Stimulated activated naive CD4-positive, alpha-beta T cell treated with Interleukin-2 at 50 U/mL for 16 hours (primary cell): ENCODE data around the gene CLIC4.
"Not testable (repeated sequence)": the region's sequence is repeated elsewhere in the genome, so short reads cannot be mapped to it uniquely, and the experiment has no call there.

Experiments
- DNase-seq: peaks from one replicate; lab custom pipeline; 2025; lab: John Stamatoyannopoulos, UW

Gene CLIC4

DNA sequence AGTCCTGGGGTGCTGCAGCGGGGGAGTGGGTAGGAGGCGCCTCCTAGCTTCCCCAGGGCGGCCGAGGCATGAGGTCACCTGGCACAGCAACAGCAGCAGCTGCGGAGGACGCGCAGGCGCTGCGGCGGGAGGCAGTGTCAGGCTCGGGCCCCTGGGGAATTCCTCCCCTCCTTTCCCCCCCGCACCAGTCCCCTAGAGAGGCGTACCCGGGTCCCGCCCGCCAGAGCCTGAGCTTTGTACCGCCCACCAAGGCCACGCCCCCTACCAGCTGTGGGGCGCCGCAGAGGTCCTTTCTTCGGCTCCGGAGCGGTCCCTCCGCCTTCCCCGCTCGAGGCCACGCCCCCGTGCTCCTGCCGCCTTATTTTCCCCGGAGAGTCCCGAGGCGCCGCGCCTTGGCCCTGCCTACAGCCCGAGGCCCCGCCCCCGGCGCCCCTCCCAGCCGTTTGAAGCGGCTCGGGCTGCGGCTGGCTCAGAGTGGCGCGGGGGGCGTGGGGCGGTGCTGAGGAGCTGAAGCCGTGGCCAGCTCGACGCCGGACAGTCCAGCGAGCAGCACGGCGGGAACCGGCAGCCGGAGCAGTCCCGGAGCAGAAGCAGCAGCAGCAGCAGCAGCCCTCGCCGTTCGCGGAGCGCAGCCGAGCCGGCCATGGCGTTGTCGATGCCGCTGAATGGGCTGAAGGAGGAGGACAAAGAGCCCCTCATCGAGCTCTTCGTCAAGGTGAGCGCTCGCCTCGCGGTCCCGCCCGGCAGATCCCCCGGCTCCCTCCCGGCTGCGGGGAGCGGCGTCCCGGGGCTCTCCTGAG lies at the start of gene CLIC4:
CLIC4 (plus strand) TSS at position 537 of the 800 bp plus-strand sequence; CDS start at position 644, 107 bp downstream.
- DNase-seq = peak; percentile 99

DNA sequence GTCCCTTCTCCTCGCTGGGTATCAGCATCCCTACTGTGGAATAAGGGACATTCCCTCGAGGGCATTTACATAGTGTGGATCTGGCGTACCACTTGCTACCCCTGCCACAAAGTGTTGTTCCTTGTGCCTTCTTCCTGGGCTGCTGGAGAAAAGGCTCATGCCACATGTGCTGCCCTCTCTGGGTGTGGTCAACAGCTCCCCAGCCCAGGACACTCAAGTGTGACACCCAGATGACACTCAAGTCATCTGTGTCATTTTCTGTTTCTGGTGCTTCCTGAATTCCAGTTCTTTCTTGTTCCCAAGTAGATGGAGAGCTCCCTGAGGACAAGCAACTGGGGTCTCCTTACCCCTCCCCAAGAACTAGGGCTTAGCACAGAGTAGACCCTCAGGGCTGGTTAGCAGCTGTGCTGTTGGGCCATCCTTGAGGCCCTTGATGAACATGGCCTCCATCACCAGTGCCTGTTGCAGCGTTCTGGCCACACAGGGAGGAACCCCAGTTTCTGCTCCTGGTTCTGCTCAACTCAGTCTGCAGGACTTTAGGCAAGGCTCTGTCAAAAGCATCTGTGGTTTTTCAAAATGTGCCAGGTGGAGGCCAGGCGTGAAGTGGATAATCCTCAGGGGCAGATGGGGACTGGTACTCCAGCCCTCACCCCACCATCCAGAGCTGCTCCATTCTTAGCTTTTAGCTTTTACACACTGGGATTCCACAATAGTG lies 49.0 kb upstream of the CLIC4 start:
- no peak for DNase-seq

DNA sequence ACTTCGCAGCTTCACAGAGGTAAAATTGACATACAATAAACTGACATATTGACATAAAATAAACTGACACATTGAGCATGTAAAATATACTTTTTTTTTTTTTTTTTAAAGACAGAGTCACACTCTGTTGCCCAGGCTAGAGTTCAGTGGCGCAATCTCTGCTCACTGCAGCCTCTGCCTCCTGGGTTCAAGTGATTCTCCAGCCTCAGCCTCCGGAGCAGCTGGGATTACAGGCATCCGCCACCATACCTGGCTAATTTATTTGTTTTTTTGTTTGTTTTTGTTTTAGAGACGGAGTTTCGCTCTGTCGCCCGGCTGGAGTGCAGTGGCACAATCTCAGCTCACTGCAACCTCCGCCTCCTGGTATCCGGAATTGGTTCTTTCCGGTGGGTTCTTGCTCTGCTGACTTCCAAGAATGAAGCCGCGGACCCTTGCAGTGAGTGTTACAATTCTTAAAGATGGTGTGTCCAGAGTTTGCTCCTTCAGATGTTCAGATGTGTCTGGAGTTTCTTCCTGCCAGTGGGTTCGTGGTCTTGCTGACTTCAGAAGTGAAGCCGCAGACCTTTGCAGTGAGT lies 48.4 kb upstream of the CLIC4 start:
- no peak for DNase-seq

DNA sequence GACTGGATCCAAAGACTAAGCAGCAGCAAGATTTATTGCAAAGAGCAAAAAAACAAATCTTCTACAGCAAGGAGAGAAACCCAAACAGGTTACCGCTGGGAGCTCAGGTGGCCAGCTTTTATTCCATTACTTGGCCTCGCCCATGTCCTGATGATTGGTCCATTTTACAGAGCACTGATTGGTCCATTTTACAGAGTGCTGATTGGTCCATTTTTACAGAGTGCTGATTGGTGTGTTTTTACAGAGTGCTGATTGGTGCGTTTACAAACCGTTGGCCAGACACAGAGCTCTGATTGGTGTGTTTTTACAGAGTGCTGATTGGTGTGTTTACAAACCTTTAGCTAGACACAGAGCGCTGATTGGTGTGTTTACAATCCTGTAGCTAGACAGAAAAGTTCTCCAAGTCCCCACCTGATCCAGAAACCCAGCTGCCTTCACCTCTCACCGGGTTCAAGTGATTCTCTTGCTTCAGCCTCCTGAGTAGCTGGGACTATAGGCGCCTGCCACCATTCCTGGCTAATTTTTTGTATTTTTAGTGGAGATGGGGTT lies 47.7 kb upstream of the CLIC4 start:
- not testable (repeated sequence) for DNase-seq

DNA sequence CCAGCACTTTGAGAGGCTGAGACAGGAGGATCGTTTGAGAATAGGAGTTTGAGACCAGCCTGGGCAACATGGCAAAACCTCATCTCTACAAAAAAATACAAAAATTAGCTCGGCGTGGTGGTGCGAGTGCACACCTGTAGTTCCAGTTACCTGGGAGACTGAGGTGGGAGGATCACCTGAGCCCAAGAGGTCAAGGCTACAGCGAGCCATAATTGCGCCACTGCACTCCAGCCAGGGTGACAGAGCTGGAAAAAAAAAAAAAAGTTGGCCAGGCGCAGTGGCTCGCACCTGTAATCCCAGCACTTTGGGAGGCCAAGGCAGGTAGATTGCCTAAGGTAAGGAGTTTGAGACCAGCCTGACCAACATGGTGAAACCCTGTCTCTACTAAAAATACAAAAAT lies 46.9 kb upstream of the CLIC4 start:
- not testable (repeated sequence) for DNase-seq

DNA sequence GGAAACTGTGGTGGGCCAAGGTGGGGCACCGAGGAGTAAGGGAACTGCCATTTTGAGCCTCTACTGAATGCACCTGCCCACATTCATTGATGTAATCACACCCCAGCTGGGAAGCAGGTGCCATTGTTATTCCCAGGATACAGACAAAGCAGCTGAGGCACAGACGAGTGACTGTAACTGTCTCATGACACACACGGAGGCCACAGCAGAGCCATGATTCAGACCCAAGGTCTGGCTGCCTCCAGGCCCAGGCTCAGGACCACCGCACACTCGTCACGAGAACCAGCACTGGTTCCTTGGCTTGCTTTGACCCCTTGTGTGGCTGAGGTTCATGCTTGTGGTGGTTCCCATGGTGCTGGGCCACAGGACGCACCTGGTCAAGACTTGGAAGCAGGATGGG lies 45.6 kb upstream of the CLIC4 start:
- no peak for DNase-seq

DNA sequence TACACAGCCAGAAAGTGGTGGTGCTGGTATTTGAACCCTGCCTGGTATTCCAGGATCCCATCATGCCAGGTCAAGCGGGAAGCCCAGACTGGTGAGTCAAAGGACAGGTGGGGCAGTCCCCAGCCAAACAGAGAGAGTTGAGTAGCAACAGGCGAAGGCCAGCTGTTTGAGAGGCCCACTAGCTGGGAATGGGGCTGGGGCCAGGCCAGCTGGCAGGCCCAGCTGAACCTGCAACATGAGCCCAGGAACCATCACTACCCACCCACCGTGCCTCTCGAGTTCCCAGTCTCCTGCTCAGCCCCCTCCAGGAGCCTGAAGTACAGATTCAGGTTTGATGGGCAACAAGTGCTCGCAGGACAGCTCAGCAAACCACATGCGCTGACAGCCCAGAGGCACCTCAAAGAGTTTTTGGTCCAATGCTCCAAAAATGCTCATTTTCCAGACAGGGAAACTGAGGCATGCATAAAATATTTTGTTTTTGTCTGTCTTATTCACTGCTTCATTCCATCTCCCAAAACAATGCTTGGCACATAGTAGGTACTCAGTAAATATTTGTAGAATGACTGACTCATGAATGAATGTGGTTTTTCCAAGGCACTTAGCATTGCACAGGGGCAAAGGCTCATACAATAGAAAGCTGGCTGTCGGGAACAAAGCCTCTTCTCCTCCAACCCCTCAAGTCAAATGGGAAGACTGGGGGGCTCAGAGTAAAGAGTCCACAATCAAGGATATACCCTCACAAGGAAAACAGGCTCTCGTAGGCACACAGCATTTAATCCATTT lies 42.5 kb upstream of the CLIC4 start:
- no peak for DNase-seq

DNA sequence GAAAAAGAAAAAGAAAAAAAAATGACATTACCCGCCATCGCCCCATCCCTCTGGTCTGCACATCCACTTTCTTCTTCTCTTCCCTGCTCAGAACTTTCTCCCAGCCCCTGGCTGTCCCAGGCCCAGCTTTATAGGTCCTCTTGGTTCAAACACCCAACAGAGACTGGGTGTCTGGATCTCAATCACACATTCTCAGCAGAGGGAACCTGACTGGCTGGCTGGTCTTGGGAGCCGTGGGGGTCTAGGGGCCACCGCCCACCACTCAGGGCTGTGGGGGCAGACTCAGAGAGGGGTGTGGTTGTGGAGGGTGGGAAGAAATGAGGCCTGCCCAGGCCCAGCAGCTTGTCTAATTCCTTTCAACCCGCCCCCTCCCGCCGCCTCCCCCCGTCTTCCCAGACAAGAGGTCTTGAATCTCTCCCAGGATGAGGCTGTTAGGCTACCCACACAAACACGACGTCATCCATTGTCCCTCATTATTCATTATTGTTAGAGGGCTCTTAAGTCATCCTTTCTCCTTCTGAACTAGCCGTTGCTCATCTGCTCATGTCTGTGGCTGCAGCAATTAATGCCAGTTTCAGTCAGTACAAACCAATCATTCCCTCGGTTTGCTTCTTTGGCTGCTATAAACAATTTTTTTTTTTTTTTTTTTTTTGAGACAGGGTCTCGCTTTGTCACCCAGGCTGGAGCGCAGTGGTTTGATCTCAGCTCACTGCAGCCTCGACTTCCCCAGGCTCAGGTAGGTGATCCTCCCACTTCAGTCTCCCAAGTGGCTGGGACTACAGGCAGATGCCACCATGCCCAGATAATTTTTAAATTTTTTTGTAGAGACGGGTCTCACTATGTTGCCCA lies 40.6 kb upstream of the CLIC4 start:
- no peak for DNase-seq

DNA sequence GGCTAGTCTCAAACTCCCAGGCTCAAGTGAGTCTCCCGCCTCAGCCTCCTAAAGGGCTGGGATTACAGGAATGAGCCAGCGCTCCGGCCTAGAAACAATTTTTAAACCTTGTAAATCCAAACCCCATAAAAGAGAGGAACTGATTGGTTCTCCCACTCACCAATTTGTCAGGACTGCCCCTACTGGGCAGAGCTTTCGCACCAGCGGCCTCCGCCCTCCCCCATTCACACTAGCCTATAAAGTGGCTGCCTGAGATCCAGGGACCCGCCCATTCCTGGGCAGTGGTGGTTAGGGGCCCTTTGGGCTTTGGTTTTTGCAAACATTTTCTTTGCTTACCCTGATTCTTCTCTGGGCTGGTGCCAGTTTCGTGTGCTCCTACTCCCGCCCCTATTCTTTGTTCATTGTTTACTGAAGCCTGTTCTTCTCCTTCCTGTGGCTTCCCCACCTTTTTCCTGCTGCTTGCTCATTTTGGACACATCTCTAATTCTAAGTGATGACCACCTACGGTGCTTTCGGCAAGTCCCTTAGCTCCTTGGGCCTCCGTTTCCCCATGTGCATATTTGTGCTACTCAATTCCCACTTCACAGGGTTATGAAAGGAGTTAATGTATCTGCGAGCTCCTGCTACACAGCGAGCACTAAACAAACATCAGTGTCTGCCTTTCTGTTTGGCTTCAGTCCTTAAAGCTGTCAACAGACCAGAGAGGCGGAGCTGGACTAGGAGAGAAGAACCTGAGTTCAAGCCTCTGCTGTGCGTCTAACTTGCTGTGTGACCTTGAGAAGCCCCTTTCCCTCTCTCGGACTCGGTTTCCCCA lies 39.8 kb upstream of the CLIC4 start:
- no peak for DNase-seq

DNA sequence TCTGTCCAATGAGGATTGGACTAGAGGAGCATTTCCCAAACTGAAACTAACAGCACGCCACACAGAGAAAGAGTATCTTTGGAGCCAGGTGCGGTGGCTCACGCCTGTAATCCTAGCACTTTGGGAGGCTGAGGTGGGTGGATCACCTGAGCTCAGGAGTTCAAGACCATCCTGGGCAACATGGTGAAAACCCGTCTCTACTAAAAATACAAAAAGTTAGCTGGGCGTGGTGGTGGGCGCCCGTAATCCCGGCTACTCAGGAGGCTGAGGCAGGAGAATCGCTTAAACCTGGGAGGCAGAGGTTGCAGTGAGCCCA lies 39.2 kb upstream of the CLIC4 start:
- DNase-seq = not testable (repeated sequence)

DNA sequence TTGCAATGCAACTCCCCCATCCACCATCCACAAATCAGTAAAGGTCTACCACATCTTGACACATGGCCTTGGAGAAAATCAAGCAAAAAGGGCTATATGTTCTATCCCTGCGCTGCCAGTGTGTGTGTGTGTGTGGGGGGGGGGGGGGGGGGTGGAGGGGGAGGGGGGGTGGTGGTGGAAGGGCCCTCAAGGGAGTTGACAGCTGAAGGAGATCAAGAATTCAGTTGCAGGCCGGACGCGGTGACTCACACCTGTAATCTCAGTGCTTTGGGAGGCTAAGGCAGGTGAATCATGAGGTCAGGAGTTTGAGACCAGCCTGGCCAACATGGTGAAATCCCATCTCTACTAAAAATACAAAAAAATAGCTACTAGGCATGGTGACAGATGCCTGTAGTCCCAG lies 37.6 kb upstream of the CLIC4 start:
- DNase-seq = no peak

DNA sequence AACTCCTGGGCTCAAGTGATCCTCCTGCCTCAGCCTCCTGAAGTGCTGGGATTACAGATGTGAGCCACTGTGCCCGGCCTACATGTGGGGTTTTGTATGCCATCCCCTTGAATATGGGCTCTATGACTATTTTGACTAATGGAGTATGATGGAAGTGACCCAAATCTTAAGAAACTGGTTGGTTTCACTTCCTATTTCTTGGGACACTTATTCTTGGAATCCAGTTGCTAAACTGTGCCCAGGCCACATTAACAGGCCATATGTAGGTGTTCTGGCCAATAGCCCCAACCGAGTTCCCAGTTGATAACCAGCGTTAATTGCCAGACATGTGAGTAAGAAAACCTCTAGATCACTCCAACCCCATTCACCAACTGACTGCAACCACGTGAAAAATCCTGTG lies 36.3 kb upstream of the CLIC4 start:
- DNase-seq = no peak

DNA sequence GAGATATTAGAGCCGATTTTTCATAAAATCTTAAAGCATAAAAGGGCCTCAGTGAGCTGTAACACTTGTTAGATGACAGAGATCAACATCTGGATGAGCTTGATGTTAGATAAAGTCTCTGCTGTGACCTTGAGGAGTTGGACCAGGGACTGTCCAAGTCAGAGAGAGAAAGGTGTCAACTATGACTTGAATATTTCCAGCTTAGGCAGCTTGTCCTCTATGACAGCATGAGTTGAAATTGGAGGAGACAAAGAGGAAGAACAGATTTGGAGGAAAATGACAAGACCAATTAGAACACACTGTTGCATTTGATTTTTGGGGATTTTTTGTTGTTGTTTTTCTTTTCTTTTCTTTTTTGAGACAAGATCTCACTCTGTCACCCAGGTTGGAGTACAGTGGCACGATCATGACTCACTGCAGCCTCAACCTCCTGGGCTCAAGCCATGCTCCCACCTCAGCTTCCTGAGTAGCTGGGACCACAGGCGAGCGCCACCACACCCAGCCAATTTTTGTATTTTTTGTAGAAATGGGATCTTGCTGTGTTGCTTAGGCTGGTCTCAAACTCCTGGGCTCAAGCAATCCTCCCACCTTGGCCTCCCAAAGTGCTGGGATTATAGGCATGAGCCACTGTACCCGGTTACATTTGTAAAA lies 35.3 kb upstream of the CLIC4 start:
- peak; percentile 11 for DNase-seq

DNA sequence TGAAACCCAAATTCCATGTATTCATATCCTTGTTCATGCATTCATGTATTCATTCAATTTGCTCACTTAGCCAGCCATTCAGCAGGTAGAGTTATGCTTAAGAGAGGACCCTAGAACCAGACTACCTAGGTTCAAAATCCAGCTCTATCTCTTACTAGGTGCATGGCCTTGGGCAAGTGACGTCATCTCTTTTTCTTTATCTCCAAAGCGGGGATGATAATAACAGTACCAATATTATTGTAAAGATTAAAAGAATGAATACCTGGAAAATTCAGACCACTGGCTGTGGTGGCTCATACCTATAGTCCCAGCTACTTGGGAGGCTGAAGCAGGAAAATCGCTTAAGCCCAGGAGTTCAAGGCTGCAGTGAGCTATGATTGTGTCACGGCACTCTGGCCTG lies 33.9 kb upstream of the CLIC4 start:
- no peak for DNase-seq

DNA sequence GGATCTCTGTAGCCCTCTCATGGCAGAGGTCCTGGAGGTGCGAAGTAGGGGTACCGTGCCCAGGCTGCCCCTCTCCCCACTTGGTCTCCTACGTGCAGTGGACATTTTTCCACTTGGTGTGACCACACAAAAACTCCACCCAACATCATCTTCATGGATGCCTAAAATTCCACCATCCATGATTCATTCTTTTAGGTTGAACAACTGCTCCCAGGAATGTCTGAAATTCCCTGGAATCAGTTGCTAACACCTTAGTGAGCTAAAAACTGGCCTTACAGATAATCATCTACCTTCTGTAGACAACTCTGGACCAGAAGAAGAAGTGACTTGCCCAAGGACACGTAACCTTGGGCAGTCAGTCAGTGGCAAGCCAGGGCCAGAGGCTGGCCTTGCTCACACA lies 32.1 kb upstream of the CLIC4 start:
- DNase-seq = no peak

DNA sequence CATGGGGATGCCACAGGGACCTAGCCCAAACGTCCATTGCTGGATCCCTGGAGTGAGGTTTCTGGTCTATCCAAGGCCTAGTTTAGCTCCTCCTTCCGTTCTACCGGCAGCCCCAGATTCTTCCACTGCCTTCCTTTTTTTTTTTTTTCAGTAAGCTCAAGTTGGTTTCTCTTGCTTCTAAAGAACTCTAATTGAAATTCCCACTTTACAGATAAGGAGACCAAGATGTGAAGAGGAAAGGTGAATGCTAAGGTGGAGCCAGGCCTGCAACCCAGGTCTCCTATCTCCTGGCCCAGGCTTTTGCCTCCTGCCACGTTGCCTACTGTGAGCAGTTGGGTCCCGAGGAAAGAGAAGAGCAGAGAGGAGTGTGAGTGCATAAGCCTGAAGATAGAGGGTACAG lies 31.5 kb upstream of the CLIC4 start:
- no peak for DNase-seq

DNA sequence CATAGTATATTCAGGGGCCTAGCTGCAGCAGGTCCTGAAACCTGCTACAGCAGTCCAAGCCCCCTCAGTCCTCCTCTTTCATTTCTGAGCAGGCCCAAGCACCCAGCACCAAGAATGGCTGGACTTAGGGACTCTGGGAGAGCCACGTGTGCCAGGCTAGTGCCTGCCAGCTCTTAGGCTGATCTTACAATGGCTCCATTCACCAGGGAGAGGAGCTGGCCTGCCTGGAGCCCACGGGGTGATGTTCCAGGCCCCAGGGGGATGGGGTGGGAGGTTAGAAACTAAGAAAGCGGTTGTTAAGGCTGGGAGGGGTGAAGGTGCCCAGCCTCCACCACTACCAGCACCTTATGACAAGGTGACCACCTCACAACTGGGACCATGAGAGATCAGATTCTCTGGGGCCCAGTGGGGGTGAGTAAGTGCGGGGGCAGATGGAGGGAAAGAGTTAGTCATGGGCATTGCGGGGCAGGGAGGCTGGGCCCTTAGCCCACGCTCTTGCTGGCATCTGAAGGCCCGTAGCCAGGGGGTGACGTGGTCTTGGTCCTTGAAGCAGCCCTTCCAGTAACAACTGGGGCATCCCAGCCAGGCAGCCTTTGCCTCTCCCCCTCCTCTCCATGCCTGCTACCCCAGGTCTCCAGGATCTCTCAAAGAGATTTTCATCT lies 30.3 kb upstream of the CLIC4 start:
- peak; percentile 30 for DNase-seq

DNA sequence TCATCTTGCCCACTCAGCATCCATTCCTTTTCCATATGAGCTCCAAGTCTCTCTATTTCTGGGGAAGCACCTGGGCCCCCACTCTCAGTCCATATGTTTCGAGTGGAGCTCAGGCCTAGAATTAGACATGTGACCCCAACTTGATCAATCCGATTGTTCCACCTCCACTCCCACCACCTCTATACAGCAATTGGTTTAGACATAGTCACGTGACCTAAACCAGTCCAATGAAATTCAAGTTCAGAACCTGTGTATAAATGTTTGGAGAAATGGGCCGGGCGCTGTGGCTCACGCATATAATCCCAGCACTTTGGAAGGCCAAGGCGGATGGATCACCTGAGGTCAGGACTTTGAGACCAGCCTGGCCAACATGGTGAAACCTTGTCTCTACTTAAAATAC lies 29.6 kb upstream of the CLIC4 start:
- no peak for DNase-seq

DNA sequence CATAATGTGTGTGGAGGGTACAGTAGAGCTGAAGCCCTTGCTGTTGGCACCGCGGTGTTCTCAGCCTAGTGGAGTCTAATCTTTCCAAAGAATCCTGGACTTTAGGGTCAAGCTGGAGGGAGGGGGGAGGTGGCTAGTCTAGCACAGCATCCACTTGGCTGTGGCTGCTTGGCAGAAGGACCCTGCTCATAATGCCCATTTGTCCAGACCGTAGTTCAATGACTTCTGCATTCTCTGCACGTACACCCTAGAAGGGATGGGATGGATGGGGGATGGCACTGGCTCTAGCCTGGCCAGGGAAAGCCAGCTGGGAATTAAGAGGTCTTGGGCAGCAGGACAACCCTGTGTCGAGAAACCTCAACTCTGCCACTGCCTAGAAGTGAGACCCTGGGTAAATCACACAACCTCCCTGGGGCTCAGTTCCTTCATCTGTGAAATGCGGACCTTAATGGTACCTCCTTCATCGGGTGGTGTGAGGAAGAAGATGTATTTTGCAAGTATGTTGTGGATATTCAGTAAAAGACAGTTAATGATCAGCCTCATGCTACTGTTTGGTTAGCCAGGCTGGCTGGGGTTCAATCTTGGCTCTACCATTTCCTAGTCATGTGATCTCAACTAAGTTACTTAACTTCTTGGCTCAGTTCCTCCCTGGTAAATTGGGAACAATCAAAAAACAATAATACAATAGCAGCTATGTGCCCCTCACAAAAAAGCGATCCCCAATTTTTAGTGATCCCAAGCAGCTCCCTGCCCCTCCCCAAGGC lies 27.2 kb upstream of the CLIC4 start:
- no peak for DNase-seq
